GM10266 (cell line): ENCODE measurements around the gene XRCC4.

ENCODE experiments used
- DNase-seq: peaks from one replicate; pipeline ENCODE4 v3.0.0; 2012; ENCODE audit errors: extremely low spot score
- TF ChIP-seq, protein P1 (sequence below): IDR thresholded peaks from 2 replicates; pipeline ENCODE4 v1.5.1; 2012; ENCODE audit warnings: mild to moderate bottlenecking, low read depth; ENCODE audit not compliant: control insufficient read depth, insufficient read depth; ENCODE audit errors: missing control alignments

Gene XRCC4

GRCh38 chr5:83092619-83093018 lies 15.3 kb downstream of the XRCC4 start:
- TF ChIP-seq, protein P1, sequence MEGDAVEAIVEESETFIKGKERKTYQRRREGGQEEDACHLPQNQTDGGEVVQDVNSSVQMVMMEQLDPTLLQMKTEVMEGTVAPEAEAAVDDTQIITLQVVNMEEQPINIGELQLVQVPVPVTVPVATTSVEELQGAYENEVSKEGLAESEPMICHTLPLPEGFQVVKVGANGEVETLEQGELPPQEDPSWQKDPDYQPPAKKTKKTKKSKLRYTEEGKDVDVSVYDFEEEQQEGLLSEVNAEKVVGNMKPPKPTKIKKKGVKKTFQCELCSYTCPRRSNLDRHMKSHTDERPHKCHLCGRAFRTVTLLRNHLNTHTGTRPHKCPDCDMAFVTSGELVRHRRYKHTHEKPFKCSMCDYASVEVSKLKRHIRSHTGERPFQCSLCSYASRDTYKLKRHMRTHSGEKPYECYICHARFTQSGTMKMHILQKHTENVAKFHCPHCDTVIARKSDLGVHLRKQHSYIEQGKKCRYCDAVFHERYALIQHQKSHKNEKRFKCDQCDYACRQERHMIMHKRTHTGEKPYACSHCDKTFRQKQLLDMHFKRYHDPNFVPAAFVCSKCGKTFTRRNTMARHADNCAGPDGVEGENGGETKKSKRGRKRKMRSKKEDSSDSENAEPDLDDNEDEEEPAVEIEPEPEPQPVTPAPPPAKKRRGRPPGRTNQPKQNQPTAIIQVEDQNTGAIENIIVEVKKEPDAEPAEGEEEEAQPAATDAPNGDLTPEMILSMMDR, result no peak
- DNase-seq, result no peak

DNA sequence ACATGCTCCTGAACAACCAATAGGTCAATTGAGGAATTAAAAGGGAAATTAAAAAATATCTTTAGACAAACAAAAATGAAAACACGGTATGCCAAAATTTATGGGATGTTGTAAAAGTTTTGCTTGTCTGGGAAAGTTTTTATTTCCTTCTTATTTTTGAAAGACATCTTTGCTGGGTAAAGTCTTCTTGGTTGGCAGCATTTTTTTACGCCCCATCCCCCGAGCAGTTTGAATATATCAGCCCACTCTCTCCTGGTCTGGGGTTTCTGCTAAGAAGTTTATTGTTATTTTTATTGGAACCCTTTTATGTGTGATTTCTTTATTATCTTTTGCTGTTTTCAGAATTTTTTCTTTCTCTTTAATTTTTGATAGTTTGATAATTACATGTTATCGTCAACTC lies 16.3 kb downstream of the XRCC4 start:
- no peak for DNase-seq

GRCh38 chr5:83095163-83095956 lies 18.0 kb downstream of the XRCC4 start:
- DNase-seq, result no peak
- TF ChIP-seq, protein P1, result no peak

More for the DNA sequence above, 16.3 kb downstream of the XRCC4 start:
- TF ChIP-seq, protein P1, result no peak

GRCh38 chr5:83095957-83096539 lies 18.7 kb downstream of the XRCC4 start:
- DNase-seq, result no peak
- TF ChIP-seq, protein P1, result no peak

DNA sequence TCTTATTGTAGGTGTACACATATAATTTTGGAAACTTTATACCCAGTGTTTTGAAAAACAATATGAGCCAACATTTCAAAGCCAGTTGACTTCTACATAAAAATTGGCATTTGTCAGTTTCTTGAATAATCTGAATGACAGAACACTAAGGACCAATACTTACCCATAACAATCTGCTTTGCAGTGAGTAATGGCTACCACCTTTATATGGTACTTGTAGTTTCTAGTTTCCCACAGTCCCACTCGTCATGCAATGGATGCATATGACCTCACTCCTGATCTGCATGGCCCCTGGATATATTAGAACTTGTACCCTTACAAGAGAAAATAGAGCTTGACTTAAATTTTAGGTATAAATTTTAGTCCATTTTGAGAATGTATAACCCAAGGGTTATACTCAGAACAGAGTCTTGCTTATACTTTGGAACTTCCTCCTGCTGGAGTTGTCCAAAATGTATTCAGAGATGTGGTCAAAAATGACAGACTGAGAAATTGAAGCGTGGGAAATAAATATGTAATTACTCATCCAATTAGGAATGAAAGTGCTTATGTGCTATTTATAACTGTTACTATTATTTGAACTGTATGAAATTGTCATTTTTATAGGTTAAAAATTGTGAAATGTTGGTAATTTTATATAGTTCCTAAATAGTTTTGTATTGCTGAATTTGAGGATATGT lies 19.5 kb downstream of the XRCC4 start:
- no peak for DNase-seq
- TF ChIP-seq, protein P1, result no peak

GRCh38 chr5:83097689-83098231 lies 20.4 kb downstream of the XRCC4 start:
- no peak for DNase-seq
- TF ChIP-seq, protein P1, result no peak
